Measurements from ENCODE around the gene ACYP2.

GRCh38 chr2:54099370-54099769, 16.0 kb upstream of the ACYP2 start:
- TF ChIP-seq CTCF (IDR thresholded peaks at IDR 0.05) = no peak
- no peak for TF ChIP-seq POLR2A (IDR thresholded peaks at IDR 0.05)
- TF ChIP-seq EP300 (IDR thresholded peaks at IDR 0.05; ENCODE audit: low read depth) = no peak
- TF ChIP-seq POLR2AphosphoS5 (IDR thresholded peaks at IDR 0.05) = no peak

Data from transverse colon (tissue), 4 donors.